ENCODE results near the gene PHF21B.

PHF21B gene

GRCh38 chr22:44939451-44939850 lies 70.4 kb downstream of the PHF21B start:
- no peak overlapping the region for H3K27ac ChIP-seq (ENCODE audit: low read length)
- WGBS (ENCODE audit: insufficient coverage, insufficient read length): no CpG with 5 or more reads among the region's 11 CpGs
- H3K27me3 ChIP-seq (ENCODE audit: control insufficient read depth, insufficient read depth, low read length): no peaks in the 10 kb centered on the region
- no peak for DNase-seq (ENCODE audit: low read depth, low spot score)
- H3K9me3 ChIP-seq (ENCODE audit: control insufficient read depth, insufficient read depth, low read length): no peaks in the 10 kb centered on the region
- H3K36me3 ChIP-seq (ENCODE audit: control insufficient read depth, insufficient read depth, low read length): no peaks in the 10 kb centered on the region
- peaks cover 11% of the 10 kb centered on the region for H3K4me1 ChIP-seq (ENCODE audit: control insufficient read depth, insufficient read depth, low read length)
- H3K4me3 ChIP-seq (ENCODE audit: low read length): no peak overlapping the region

DNA sequence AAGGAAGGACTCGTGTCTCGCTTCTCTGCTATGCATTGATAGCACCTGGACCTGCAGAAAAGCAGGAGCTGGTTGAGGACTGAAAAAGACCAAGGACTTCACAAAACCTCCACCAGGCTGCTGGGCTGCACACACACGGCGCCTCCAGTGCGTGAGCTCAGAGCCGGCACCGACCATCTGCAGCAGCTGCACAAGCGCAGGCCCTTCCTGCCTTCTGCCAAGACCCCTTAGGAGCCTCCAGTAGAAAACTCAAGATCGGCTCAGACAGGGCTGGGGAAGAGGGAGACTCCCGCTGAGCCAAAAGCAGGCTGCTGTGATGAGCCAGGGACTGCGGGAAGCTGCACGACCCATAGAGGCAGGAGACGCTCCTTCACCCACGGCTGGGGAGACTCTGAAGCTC lies 70.9 kb downstream of the PHF21B start:
- H3K4me1 ChIP-seq (ENCODE audit: control insufficient read depth, insufficient read depth, low read length): peaks cover 11% of the 10 kb centered on the region
- no peaks in the 10 kb centered on the region for H3K36me3 ChIP-seq (ENCODE audit: control insufficient read depth, insufficient read depth, low read length)
- H3K27me3 ChIP-seq (ENCODE audit: control insufficient read depth, insufficient read depth, low read length): no peaks in the 10 kb centered on the region
- no CpG with 5 or more reads among the region's 14 CpGs for WGBS (ENCODE audit: insufficient coverage, insufficient read length)
- DNase-seq (ENCODE audit: low read depth, low spot score): no peak
- H3K27ac ChIP-seq (ENCODE audit: low read length): no peak overlapping the region
- H3K9me3 ChIP-seq (ENCODE audit: control insufficient read depth, insufficient read depth, low read length): no peaks in the 10 kb centered on the region
- H3K4me3 ChIP-seq (ENCODE audit: low read length): no peak overlapping the region

GRCh38 chr22:44937216-44937615 lies 72.6 kb downstream of the PHF21B start:
- H3K36me3 ChIP-seq (ENCODE audit: control insufficient read depth, insufficient read depth, low read length): no peaks in the 10 kb centered on the region; the same call in 1 of the 2 replicates
- no peak overlapping the region for H3K4me3 ChIP-seq (ENCODE audit: low read length)
- H3K4me1 ChIP-seq (ENCODE audit: control insufficient read depth, insufficient read depth, low read length): peaks cover 11% of the 10 kb centered on the region
- H3K27me3 ChIP-seq (ENCODE audit: control insufficient read depth, insufficient read depth, low read length): no peaks in the 10 kb centered on the region
- WGBS (ENCODE audit: insufficient coverage, insufficient read length): no CpG with 5 or more reads among the region's 8 CpGs
- H3K27ac ChIP-seq (ENCODE audit: low read length): no peak overlapping the region
- no peaks in the 10 kb centered on the region for H3K9me3 ChIP-seq (ENCODE audit: control insufficient read depth, insufficient read depth, low read length)
- no peak for DNase-seq (ENCODE audit: low read depth, low spot score)

GRCh38 chr22:44936201-44936600 lies 73.6 kb downstream of the PHF21B start:
- no peak overlapping the region for H3K4me3 ChIP-seq (ENCODE audit: low read length)
- H3K4me1 ChIP-seq (ENCODE audit: control insufficient read depth, insufficient read depth, low read length): peaks cover 6% of the 10 kb centered on the region
- no peak overlapping the region for H3K27ac ChIP-seq (ENCODE audit: low read length)
- WGBS (ENCODE audit: insufficient coverage, insufficient read length): no CpG with 5 or more reads among the region's 16 CpGs
- DNase-seq (ENCODE audit: low read depth, low spot score): no peak
- no peaks in the 10 kb centered on the region; the same call in 1 of the 2 replicates for H3K36me3 ChIP-seq (ENCODE audit: control insufficient read depth, insufficient read depth, low read length)
- H3K27me3 ChIP-seq (ENCODE audit: control insufficient read depth, insufficient read depth, low read length): no peaks in the 10 kb centered on the region
- H3K9me3 ChIP-seq (ENCODE audit: control insufficient read depth, insufficient read depth, low read length): no peaks in the 10 kb centered on the region

- no peak overlapping the region for H3K4me3 ChIP-seq (ENCODE audit: low read length)
- no peaks in the 10 kb centered on the region; the same call in 1 of the 2 replicates for H3K36me3 ChIP-seq (ENCODE audit: control insufficient read depth, insufficient read depth, low read length)
- H3K9me3 ChIP-seq (ENCODE audit: control insufficient read depth, insufficient read depth, low read length): no peaks in the 10 kb centered on the region
- H3K27ac ChIP-seq (ENCODE audit: low read length): no peak overlapping the region
- WGBS (ENCODE audit: insufficient coverage, insufficient read length): no CpG with 5 or more reads among the region's 11 CpGs
- DNase-seq (ENCODE audit: low read depth, low spot score): no peak
- no peaks in the 10 kb centered on the region for H3K27me3 ChIP-seq (ENCODE audit: control insufficient read depth, insufficient read depth, low read length)
- H3K4me1 ChIP-seq (ENCODE audit: control insufficient read depth, insufficient read depth, low read length): peaks cover 5% of the 10 kb centered on the region
Observed at GRCh38 chr22:44935724-44936123, 74.1 kb downstream of the PHF21B start.

DNA sequence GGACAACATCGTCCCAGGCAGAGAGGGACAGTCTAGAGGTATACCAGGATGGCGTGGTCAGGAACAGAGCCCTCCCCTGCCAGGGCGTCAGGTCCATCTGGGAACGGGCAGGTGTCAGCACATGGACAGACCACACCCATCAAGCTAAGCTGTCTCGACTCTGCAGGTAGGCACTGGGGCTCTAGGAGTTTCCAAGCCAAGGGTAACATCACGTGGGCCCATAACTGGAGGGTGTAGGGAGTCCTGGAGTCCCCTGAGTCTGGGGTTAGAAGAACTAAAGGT lies 75.4 kb downstream of the PHF21B start:
- DNase-seq (ENCODE audit: low read depth, low spot score): no peak
- Histone ChIP-seq H3K4me1 (ENCODE audit: control insufficient read depth, insufficient read depth, low read length) (no peaks in the 10 kb centered on the region), H3K27me3 (ENCODE audit: control insufficient read depth, insufficient read depth, low read length) (no peaks in the 10 kb centered on the region), H3K36me3 (ENCODE audit: control insufficient read depth, insufficient read depth, low read length) (no peaks in the 10 kb centered on the region; the same call in 1 of the 2 replicates), H3K27ac (ENCODE audit: low read length) (no peak overlapping the region), H3K4me3 (ENCODE audit: low read length) (no peak overlapping the region), H3K9me3 (ENCODE audit: control insufficient read depth, insufficient read depth, low read length) (no peaks in the 10 kb centered on the region)
- WGBS (ENCODE audit: insufficient coverage, insufficient read length): no CpG with 5 or more reads among the region's 6 CpGs

DNA sequence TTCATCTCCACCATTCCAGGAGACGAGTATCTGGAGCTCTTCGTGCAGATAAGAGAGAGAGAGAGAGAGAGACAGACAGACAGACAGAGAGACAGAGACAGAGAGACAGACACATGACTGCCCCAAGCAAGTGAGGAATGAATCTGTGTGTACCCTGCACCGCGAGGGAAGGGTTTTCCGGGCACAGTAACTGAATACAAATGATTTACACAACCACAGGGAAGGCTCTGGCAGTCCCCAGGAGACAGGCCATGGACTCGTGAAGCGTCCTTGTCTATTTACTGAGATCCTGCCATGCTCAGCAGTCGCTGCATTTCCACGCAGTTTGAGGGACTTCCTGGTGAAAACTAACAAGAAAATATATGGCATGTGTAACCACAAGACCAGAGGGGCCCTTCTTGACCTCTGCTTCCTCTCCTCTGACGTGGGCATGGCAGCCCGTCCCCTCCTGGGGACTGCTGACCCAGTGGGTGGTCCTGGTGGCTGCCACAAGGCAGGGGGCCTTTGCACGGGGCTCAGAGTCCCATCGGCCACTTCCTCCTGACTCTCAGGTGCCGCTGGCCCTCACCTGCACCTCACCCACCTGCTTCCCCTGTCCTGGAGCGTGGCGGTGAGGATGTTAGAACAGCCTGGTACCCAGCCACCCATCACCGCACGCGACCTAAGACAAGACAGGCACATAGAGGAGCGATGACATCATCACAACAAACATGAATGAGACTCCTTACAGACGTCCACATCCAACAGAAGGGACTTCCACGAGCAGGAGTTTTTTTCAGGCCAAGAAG lies 75.9 kb downstream of the PHF21B start:
- Histone ChIP-seq H3K27me3 (ENCODE audit: control insufficient read depth, insufficient read depth, low read length) (no peaks in the 10 kb centered on the region), H3K27ac (ENCODE audit: low read length) (no peak overlapping the region), H3K36me3 (ENCODE audit: control insufficient read depth, insufficient read depth, low read length) (no peaks in the 10 kb centered on the region; the same call in 1 of the 2 replicates)

GRCh38 chr22:44932493-44932892 lies 77.3 kb downstream of the PHF21B start:
- H3K4me1 ChIP-seq (ENCODE audit: control insufficient read depth, insufficient read depth, low read length): no peaks in the 10 kb centered on the region
- H3K36me3 ChIP-seq (ENCODE audit: control insufficient read depth, insufficient read depth, low read length): no peaks in the 10 kb centered on the region; the same call in 1 of the 2 replicates
- H3K27ac ChIP-seq (ENCODE audit: low read length): no peak overlapping the region
- H3K9me3 ChIP-seq (ENCODE audit: control insufficient read depth, insufficient read depth, low read length): no peaks in the 10 kb centered on the region
- DNase-seq (ENCODE audit: low read depth, low spot score): no peak
- H3K27me3 ChIP-seq (ENCODE audit: control insufficient read depth, insufficient read depth, low read length): no peaks in the 10 kb centered on the region
- WGBS (ENCODE audit: insufficient coverage, insufficient read length): no CpG with 5 or more reads among the region's 11 CpGs
- no peak overlapping the region for H3K4me3 ChIP-seq (ENCODE audit: low read length)

More for the DNA sequence above, 75.9 kb downstream of the PHF21B start:
- Histone ChIP-seq H3K4me1 (ENCODE audit: control insufficient read depth, insufficient read depth, low read length) (no peaks in the 10 kb centered on the region), H3K4me3 (ENCODE audit: low read length) (no peak overlapping the region), H3K9me3 (ENCODE audit: control insufficient read depth, insufficient read depth, low read length) (no peaks in the 10 kb centered on the region)
- no CpG with 5 or more reads among the region's 22 CpGs for WGBS (ENCODE audit: insufficient coverage, insufficient read length)
- DNase-seq (ENCODE audit: low read depth, low spot score): no peak

DNA sequence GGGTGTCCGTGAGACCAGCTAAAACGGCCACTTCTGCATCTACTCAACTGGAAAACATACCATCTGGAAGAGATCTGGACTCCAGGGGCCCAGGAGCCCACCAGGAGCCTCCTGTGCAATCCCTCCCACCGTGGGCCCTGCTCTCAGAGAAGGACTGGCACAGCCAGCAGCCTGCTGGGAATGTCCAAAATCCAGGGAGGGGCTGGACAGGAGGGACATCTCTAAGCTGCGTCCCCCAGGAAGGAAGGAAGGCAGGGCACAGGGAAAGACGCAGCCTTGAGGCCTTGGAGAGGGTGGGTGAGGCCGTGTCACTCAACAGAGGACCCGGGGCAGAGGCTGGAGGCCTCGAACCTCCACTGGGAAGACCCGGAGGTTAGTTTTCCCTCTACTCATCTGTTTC lies 78.0 kb downstream of the PHF21B start:
- Histone ChIP-seq H3K4me3 (ENCODE audit: low read length) (no peak overlapping the region), H3K9me3 (ENCODE audit: control insufficient read depth, insufficient read depth, low read length) (no peaks in the 10 kb centered on the region), H3K27me3 (ENCODE audit: control insufficient read depth, insufficient read depth, low read length) (no peaks in the 10 kb centered on the region), H3K4me1 (ENCODE audit: control insufficient read depth, insufficient read depth, low read length) (no peaks in the 10 kb centered on the region), H3K27ac (ENCODE audit: low read length) (no peak overlapping the region), H3K36me3 (ENCODE audit: control insufficient read depth, insufficient read depth, low read length) (no peaks in the 10 kb centered on the region; the same call in 1 of the 2 replicates)
- no peak for DNase-seq (ENCODE audit: low read depth, low spot score)
- WGBS (ENCODE audit: insufficient coverage, insufficient read length): no CpG with 5 or more reads among the region's 9 CpGs

DNA sequence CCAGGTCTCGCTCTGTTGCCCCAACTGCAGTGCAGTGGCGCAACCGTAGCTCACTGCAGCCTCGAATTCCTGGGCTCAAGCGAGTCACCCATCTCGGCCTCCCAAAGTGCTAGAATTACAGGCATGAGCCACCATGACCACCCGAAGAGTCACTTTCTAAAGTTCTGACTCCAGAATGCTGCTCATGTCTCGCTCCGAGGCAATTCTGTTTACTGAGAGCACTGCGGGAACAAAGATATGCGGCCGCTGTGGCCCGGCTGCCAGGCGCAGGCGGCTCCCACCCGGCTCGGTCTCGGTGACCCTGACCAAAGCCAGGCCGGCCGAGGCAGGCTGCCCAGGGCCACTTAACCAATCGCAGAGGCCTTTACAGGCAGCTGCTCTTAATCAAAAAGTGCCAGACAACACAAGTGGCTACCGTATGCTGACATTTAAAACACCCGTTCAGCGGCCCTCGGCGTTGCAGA lies 78.7 kb downstream of the PHF21B start:
- WGBS (ENCODE audit: insufficient coverage, insufficient read length): no CpG with 5 or more reads among the region's 26 CpGs

DNA sequence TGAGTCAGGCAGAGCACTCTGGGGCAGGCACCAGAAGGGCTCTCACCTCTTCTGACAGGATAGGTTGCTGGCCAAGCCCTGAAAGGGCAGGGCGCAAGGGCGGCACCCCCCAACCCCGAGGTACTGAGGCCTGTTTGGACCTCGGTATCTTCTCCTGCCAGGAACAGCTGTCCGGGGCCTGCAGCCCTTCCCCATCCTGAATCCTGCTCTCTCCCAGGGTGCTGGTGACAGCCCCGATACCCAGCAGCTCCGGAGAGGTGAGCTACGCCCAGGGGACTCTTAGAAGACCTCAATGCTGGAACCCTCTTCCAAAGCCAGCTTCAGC lies 79.1 kb downstream of the PHF21B start:
- H3K27me3 ChIP-seq (ENCODE audit: control insufficient read depth, insufficient read depth, low read length): no peaks in the 10 kb centered on the region
- H3K4me3 ChIP-seq (ENCODE audit: low read length): no peak overlapping the region
- H3K9me3 ChIP-seq (ENCODE audit: control insufficient read depth, insufficient read depth, low read length): no peaks in the 10 kb centered on the region
- WGBS (ENCODE audit: insufficient coverage, insufficient read length): no CpG with 5 or more reads among the region's 8 CpGs
- H3K36me3 ChIP-seq (ENCODE audit: control insufficient read depth, insufficient read depth, low read length): peaks cover 2% of the 10 kb centered on the region; the same call in 1 of the 2 replicates
- no peaks in the 10 kb centered on the region for H3K4me1 ChIP-seq (ENCODE audit: control insufficient read depth, insufficient read depth, low read length)
- H3K27ac ChIP-seq (ENCODE audit: low read length): no peak overlapping the region
- no peak for DNase-seq (ENCODE audit: low read depth, low spot score)

More for the DNA sequence above, 78.7 kb downstream of the PHF21B start:
- H3K27ac ChIP-seq (ENCODE audit: low read length): no peak overlapping the region
- H3K9me3 ChIP-seq (ENCODE audit: control insufficient read depth, insufficient read depth, low read length): no peaks in the 10 kb centered on the region
- H3K4me1 ChIP-seq (ENCODE audit: control insufficient read depth, insufficient read depth, low read length): no peaks in the 10 kb centered on the region
- no peaks in the 10 kb centered on the region for H3K27me3 ChIP-seq (ENCODE audit: control insufficient read depth, insufficient read depth, low read length)
- H3K4me3 ChIP-seq (ENCODE audit: low read length): no peak overlapping the region
- peaks cover 2% of the 10 kb centered on the region; the same call in 1 of the 2 replicates for H3K36me3 ChIP-seq (ENCODE audit: control insufficient read depth, insufficient read depth, low read length)
- DNase-seq (ENCODE audit: low read depth, low spot score): no peak

Data from iPS DF 6.9 (cell line).